ENCODE measurements around the gene RBM38.

Gene RBM38

DNA sequence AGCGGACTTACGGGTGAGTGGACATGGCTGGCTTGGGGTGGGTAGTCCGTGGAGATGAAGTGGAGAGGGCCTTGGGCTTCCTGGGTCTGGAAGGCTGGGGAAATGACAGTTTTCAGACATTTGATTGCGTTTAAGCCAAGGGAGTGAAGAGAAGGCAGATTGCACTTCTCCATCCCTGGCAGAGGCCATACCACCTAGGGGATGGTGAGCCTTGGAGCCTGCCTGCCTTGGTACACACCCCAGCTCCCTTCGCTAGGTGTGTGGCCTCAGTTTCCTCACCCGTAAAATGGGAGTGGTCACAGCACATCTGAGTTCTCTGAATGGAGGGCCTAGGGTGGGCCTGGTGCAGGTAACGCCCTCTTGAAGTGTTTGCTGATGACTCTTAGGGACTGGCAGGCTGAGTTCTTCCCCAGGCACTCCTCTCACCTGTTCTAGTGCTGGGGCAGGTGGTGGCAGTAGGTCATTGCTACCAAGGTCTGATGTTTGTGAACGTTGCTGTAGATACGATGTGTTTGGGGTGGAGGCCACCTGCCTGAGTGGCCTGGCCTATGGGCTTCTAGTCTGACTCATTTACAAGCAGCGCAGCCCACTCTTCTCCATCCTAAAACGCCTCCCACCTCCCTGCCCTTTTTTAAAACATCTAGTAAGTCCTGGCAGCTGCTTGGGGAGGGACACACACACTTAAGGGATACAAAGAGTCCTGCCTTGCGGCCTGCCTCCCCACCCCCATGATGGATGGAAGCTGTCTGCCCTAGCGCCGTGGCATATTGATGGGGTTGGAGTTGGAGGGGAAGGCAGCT lies 2.3 kb downstream of the RBM38 start:
- Histone ChIP-seq H3K4me3 (ENCODE audit: low read length) (peak overlapping the region; percentile 84; the same call in 1 of the 2 replicates), H3K4me1 (ENCODE audit: insufficient read depth, low read length) (peaks cover 15% of the 10 kb centered on the region), H3K36me3 (ENCODE audit: insufficient read depth, low read depth, low read length) (peaks cover 50% of the 10 kb centered on the region), H3K9me3 (ENCODE audit: insufficient read depth, low read depth, low read length) (no peaks in the 10 kb centered on the region), H3K27ac (ENCODE audit: low read length) (no peak overlapping the region), H3K27me3 (ENCODE audit: insufficient read depth, low read length) (peaks cover 14% of the 10 kb centered on the region), H3K9ac (ENCODE audit: low read depth, low read length) (no peak overlapping the region)

DNA sequence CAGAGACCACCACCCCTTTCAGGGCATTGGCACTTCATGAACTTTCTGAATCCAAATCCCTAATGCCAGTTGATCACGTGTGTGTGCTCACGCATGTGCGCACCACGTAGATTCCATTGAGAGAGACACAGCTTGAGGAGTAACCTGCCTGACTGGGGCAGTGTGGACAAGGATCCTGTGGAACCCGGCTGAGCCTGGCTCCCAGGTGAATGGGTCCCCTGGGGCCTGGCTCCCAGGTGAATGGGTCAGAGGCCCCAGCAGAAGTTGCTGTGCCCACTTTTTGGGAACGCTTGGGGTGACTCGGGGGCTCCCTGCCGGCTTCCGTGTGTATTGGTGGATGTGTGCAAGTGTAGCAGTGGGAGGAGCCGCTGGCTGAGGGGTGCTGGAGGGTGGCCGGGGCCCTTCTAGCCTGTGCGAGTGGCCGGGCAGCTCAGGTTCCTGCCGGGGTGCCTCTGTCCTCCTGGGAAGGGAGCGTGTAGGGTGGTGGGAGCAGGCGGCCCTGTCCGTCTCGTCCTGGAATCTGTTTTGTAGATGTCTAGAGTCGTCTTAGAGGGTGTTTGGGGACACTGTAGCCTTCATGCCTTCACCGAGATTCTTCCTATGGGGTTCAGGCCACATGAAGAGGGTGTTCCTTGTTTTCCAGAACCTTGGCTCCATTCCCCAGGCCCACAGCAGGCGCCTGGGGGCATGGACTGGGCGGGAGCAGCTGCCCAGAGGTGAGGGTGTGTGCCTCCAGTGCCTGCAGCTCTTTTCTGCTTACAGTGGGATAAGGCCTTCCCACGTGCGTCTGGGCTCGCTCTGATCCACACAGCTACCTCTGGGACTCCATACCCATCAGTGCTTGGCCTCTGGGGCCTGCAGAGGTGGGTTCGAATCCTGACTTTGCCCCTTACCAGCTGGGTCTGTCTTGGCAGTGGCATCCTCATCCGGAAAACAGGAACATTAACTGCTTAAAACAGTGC lies 3.2 kb downstream of the RBM38 start:
- no peak overlapping the region for H3K9ac ChIP-seq (ENCODE audit: low read depth, low read length)
- peaks cover 14% of the 10 kb centered on the region for H3K27me3 ChIP-seq (ENCODE audit: insufficient read depth, low read length)
- no peaks in the 10 kb centered on the region for H3K9me3 ChIP-seq (ENCODE audit: insufficient read depth, low read depth, low read length)
- H3K36me3 ChIP-seq (ENCODE audit: insufficient read depth, low read depth, low read length), result peaks cover 59% of the 10 kb centered on the region
- H3K4me3 ChIP-seq (ENCODE audit: low read length), result no peak overlapping the region
- H3K27ac ChIP-seq (ENCODE audit: low read length), result no peak overlapping the region
- H3K4me1 ChIP-seq (ENCODE audit: insufficient read depth, low read length), result peaks cover 15% of the 10 kb centered on the region

DNA sequence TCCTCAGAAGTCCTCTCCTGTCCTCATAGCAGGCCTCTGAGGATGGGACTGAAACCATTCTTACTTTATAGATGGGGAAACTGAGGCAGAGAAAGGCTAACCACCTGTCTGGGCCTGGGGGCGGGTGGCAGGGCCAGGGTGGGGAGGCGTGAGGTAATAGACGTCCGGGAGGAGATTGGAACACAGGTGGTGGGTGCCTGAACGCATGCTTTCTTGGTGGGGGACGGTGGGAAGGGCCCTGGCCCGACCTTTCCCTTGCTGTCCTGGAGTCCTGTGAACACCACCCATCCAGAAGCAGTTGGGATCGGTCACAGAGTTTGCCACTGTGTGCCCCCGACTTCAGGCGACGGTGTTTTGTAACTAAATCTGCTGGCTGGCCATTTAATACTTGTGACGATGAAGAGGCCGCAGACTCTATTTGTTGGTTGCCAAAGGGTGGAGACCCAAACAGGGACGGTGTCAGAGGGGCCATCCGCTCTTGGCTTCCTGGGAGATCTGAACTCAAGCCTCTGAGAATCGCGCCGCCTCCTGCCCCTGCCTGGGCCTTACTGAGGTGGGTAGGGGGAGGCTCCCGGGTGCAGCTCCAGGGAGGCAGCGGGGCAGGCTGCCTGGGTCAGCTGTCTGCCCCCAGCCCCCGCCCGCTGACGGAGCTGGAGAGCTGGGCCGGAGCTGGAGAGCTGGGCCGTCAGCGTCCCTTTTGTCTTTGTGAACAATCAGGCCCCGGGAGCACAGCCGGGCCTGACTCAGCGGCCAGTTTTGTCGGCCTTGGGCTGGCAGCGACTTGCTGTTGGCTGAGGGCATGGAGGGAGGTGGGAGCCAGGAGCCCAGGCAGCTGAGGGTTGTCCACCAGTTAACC lies 4.1 kb downstream of the RBM38 start:
- Histone ChIP-seq H3K27me3 (ENCODE audit: insufficient read depth, low read length) (peaks cover 5% of the 10 kb centered on the region; the same call in 1 of the 2 replicates), H3K36me3 (ENCODE audit: insufficient read depth, low read depth, low read length) (peaks cover 67% of the 10 kb centered on the region), H3K4me3 (ENCODE audit: low read length) (no peak overlapping the region; the same call in 1 of the 2 replicates), H3K4me1 (ENCODE audit: insufficient read depth, low read length) (peaks cover 11% of the 10 kb centered on the region), H3K9ac (ENCODE audit: low read depth, low read length) (peak overlapping the region; percentile 53; the same call in 1 of the 2 replicates), H3K27ac (ENCODE audit: low read length) (peak overlapping the region; percentile 71), H3K9me3 (ENCODE audit: insufficient read depth, low read depth, low read length) (no peaks in the 10 kb centered on the region)

DNA sequence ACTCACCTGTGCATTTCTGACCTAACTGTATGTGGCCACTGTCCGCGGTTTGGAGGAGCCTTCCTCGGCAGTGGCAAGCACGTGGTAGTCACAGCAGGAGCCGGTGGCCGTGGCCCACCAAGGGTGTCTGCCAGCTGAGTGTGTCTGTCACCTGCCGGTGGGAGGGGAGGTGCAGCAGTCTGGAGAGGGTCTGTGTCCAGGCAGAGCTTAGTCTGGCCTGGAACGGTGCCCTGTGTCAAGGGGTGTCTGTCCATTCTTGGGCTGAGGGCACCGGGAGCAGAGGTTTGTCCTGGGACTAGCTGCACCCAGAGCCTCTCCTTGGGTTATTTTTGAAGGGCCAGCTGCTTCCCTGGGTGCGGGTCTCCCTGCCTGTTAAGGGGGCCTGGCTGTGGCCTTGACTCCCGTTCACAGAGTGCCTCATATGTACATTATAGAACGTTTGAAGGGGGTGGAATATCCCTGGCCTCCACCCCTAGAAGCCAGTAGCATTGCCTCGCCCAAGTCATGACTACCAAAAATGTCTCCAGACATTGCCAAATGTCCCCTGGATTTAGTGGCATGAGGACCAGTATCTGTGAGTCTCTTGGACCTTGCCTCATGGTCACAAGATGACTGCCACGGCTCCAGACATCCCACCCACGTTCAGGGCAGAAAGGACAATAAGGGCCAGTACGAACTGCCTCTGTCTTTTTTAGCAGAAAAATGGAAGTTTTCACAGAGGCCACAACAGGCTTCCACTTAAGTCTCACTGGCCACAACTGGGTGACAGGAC lies 5.2 kb downstream of the RBM38 start:
- no peaks in the 10 kb centered on the region for H3K27me3 ChIP-seq (ENCODE audit: insufficient read depth, low read length)
- peaks cover 77% of the 10 kb centered on the region for H3K36me3 ChIP-seq (ENCODE audit: insufficient read depth, low read depth, low read length)
- H3K4me1 ChIP-seq (ENCODE audit: insufficient read depth, low read length), result peaks cover 10% of the 10 kb centered on the region
- H3K27ac ChIP-seq (ENCODE audit: low read length), result peak overlapping the region; percentile 71
- no peaks in the 10 kb centered on the region for H3K9me3 ChIP-seq (ENCODE audit: insufficient read depth, low read depth, low read length)
- H3K4me3 ChIP-seq (ENCODE audit: low read length), result no peak overlapping the region
- peak overlapping the region; percentile 53; the same call in 1 of the 2 replicates for H3K9ac ChIP-seq (ENCODE audit: low read depth, low read length)

DNA sequence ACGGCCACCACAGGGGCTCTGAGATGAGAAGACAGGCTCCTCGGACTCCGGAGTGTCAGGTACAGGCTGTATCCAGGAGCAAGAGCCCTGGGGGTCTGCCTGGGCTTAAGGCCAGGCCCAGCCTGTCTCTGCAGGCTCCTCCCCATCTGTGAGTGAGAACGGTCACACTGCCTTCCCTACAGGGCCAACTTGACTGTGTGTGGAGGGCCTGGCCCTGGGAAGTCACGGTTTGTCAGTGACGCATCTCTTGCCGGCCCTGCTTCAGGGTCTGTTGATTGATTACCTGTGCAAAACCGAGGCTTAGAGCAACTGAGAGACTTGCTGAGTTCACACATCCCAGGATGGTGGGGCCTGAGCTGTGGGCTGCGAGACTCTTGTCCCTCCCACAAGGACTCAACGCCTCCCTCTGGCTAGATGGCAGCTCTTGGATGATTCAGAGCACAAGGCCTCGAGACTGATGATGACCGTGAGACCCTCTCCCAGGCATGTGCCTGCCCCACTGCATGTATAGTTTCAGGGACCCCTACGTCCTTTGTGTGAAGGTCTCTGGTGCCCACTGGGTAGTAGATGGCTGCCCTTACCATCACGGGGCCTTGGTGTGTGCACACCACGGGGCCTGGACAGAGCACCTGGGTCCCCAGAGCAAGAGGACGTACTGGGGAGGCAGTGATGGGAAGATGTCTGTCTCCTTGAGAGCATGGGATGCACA lies 5.9 kb downstream of the RBM38 start:
- Histone ChIP-seq H3K36me3 (ENCODE audit: insufficient read depth, low read depth, low read length) (peaks cover 82% of the 10 kb centered on the region), H3K27me3 (ENCODE audit: insufficient read depth, low read length) (no peaks in the 10 kb centered on the region), H3K27ac (ENCODE audit: low read length) (no peak overlapping the region), H3K4me1 (ENCODE audit: insufficient read depth, low read length) (peaks cover 10% of the 10 kb centered on the region), H3K9me3 (ENCODE audit: insufficient read depth, low read depth, low read length) (no peaks in the 10 kb centered on the region), H3K4me3 (ENCODE audit: low read length) (no peak overlapping the region), H3K9ac (ENCODE audit: low read depth, low read length) (no peak overlapping the region)

DNA sequence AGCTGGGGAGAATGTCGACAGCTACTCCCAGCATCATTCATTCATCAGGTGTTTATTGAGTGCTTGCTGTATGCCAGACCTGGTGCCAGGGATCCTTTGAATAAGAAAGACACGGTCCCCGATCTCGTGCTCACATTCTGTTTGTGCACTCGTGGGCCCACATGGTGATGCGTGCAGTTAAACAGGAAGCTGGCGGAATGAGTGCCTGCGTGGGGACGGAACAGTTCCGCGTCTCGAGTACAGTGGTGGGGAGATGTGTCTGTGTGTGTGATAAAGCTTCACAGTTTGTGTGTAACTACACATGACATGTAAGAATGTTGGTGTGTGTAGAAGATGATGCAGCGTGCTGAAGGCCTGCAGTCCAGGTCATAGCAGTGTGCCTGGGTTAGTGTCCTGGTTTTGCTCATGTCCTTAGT lies 6.5 kb downstream of the RBM38 start:
- Histone ChIP-seq H3K36me3 (ENCODE audit: insufficient read depth, low read depth, low read length) (peaks cover 88% of the 10 kb centered on the region), H3K9me3 (ENCODE audit: insufficient read depth, low read depth, low read length) (no peaks in the 10 kb centered on the region), H3K27ac (ENCODE audit: low read length) (no peak overlapping the region), H3K9ac (ENCODE audit: low read depth, low read length) (no peak overlapping the region), H3K4me1 (ENCODE audit: insufficient read depth, low read length) (peaks cover 10% of the 10 kb centered on the region), H3K4me3 (ENCODE audit: low read length) (no peak overlapping the region), H3K27me3 (ENCODE audit: insufficient read depth, low read length) (no peaks in the 10 kb centered on the region)

DNA sequence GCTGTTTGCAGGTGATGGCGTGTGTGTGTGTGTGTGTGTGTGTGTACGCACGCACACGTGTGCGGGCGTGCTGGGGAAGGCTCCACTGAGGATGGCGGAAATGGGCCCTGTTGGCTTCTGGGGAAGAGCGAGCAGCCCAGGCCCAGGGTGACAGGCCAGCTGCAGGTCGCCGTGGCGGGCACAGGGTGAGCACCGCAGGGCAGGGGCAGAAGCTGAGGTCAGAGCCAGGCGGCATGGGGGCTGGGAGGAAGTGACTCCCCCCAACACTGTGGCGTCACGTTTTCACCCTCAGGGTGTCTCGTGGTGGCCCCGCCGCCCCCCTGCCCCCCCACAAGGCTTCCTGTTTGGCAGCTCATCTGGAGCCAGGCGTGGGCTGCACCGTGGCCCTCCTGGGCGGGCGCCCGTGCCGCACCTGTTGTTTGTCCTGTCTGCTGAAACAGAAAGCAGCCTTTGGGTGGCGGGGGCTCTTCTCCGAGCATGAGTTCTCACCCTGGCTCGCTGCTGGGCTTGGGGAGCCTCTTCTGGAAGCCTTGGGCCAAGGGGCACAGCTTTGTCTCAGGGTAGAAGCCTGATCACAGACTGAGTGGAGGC lies 7.1 kb downstream of the RBM38 start:
- H3K9me3 ChIP-seq (ENCODE audit: insufficient read depth, low read depth, low read length), result no peaks in the 10 kb centered on the region
- H3K36me3 ChIP-seq (ENCODE audit: insufficient read depth, low read depth, low read length), result peaks cover 90% of the 10 kb centered on the region
- no peak overlapping the region for H3K4me3 ChIP-seq (ENCODE audit: low read length)
- H3K27ac ChIP-seq (ENCODE audit: low read length), result peak overlapping the region; percentile 49
- H3K27me3 ChIP-seq (ENCODE audit: insufficient read depth, low read length), result no peaks in the 10 kb centered on the region
- H3K9ac ChIP-seq (ENCODE audit: low read depth, low read length), result no peak overlapping the region
- peaks cover 8% of the 10 kb centered on the region for H3K4me1 ChIP-seq (ENCODE audit: insufficient read depth, low read length)

DNA sequence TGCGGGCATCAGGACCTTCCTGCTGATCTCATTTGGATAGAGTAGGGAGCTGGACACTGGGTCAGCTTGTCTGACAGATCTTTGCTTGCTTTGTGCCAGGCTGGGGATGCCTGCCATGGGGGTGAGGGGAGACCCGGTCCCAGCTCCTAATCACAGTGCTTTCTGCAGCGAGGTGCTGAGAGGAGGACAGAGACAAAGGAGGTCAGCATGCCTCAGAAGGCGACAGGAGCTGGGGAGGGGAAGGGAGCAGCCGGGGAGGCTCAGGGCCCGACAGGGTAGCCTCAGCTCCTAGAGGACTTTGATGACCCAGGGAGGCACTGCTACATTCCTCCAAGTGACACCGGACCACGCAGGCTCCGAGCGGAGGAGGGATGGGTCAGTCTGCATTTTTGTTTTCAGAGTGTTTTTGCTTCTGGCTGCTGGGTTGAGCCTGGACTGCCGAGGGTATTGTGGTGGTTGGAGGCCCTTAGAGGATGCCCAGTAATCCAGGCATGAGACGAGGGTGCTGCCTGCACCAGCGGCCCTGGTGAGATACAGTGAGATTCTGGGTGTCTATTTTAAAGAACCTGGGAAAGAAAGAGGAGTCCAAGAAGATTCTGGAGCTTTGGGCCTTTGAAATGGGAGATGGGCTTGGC lies 7.8 kb downstream of the RBM38 start:
- no peaks in the 10 kb centered on the region for H3K27me3 ChIP-seq (ENCODE audit: insufficient read depth, low read length)
- H3K36me3 ChIP-seq (ENCODE audit: insufficient read depth, low read depth, low read length), result peaks cover 89% of the 10 kb centered on the region
- H3K27ac ChIP-seq (ENCODE audit: low read length), result peak overlapping the region; percentile 49
- H3K9me3 ChIP-seq (ENCODE audit: insufficient read depth, low read depth, low read length), result no peaks in the 10 kb centered on the region
- no peak overlapping the region for H3K9ac ChIP-seq (ENCODE audit: low read depth, low read length)
- no peak overlapping the region for H3K4me3 ChIP-seq (ENCODE audit: low read length)
- H3K4me1 ChIP-seq (ENCODE audit: insufficient read depth, low read length), result peaks cover 8% of the 10 kb centered on the region

DNA sequence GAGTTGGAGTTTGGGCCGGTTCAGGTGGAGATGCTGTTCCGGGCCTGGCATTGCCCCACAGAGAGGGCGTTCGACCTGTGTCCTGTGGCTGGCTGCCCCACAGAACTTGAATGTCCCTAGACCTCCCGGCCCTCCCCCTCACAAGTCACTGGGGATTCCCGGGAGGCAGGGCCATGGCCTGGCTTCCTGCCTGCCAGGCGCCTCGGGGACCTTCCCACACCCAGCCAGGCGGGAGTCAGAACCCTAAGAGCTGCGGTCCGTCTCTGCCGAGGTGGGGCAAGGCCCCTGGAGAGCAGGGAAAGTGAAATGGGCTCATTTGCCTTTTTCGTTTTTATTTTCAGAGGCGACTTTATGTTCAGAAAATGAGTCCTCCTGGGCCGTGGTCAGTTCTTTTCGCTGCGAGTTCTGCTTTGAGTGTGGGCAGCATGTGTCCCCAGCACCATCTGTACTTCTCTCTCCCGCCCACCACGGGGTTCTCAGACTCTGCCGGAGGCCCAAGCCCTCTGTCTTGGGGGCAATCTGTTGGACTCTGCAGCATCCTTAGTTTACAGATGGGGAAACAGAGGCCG lies 8.5 kb downstream of the RBM38 start:
- peaks cover 8% of the 10 kb centered on the region for H3K4me1 ChIP-seq (ENCODE audit: insufficient read depth, low read length)
- H3K36me3 ChIP-seq (ENCODE audit: insufficient read depth, low read depth, low read length), result peaks cover 89% of the 10 kb centered on the region
- H3K27ac ChIP-seq (ENCODE audit: low read length), result no peak overlapping the region
- H3K27me3 ChIP-seq (ENCODE audit: insufficient read depth, low read length), result no peaks in the 10 kb centered on the region
- no peak overlapping the region for H3K4me3 ChIP-seq (ENCODE audit: low read length)
- H3K9ac ChIP-seq (ENCODE audit: low read depth, low read length), result no peak overlapping the region; the same call in 1 of the 2 replicates
- no peaks in the 10 kb centered on the region for H3K9me3 ChIP-seq (ENCODE audit: insufficient read depth, low read depth, low read length)

Data from iPS-20b (cell line).